Spleen (tissue), 7 donors: ENCODE results near the gene S100A13.

Source experiments
- CTCF ChIP-seq, 11 experiments: fragments of 200-600 bp in 7 of 11; fragments of 450-650 bp in 4 of 11; sonication (generic) in 4 of 11; IDR thresholded peaks in 8 of 11; conservative IDR thresholded peaks in 3 of 11; 1 replicate in 7 of 11; 2 replicates in 4 of 11; pipeline versions ENCODE4 v1.4.0 to v1.8.0; 2016 to 2021; ENCODE audit warnings: antibody characterized with exemption in 11 of 11, inconsistent platforms in 4 of 11, mild to moderate bottlenecking in 1 of 11
- POLR2AphosphoS5 ChIP-seq, 3 donors: sonication (generic); formaldehyde crosslinking; IDR thresholded peaks; one replicate each; pipeline ENCODE4 v1.5.1; 2017; ENCODE audit warnings: antibody characterized with exemption in 3 of 3
- donor health status: DM: no; HTN: no; CAD: no; lungs with moderate emphysema.
- donor health status: DM: no; HTN: no; CAD: no.
- donor health status: DM: no; HTN: no; CAD: no.

DNA sequence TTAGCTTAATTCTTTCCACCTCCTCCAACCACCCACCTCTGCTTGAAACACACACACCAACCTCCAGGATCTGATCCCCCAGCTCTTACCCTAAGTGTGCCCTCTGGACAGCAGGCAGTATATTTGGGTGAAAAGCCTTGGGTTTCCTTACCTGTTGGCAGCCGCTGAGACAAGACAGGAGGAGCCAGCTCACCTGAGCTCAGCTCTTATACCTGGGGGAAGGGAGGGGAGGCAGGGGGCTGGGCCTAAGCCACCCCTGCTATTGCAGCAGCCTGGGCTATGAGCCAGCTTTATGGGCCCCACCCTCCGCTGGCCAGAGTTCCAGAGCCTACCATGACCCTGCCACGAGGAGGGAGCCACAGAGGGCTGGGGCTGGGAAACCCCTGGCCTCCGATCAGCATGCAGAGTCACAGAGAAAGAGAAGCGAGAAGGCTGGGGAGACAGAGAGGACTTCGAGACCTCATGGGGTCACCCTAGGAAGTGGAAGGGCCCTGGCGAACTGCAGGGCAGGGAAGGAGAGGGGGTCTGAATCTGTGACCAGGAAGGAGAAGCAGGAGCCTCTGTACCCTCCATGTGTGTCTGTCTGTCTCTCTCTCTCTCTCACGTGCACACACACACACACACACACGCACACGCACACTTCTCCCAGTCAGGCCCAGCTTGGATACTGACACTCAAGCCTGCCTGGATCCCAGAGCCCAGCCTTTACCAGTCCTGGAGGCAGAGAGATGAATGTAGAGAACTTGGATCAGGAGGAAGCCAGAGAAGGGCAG lies 11.0 kb downstream of the S100A13 start, which contains the start of gene S100A14:
- TF ChIP-seq CTCF (IDR thresholded peaks at IDR 0.05 in 8 of 11, conservative IDR thresholded peaks at IDR 0.05 in 3 of 11) (no peak), POLR2AphosphoS5 (IDR thresholded peaks at IDR 0.05) (peak in 1 of 3 donors; percentile 26)
